ENCODE results near the gene IWS1.
"Not testable (repeated sequence)": the region's sequence is repeated elsewhere in the genome, so short reads cannot be mapped to it uniquely, and the experiment has no call there.

IWS1 gene

GRCh38 chr2:127526132-127527000 is at the start of gene IWS1:
Gene IWS1, minus strand, starts transcription at chr2:127526489. Its CDS starts 281 bp downstream, at chr2:127526208.
- peak; percentile 97 for DNase-seq (ENCODE audit: low spot score)

- no peak for DNase-seq (ENCODE audit: low spot score)
Measured at GRCh38 chr2:127575941-127576432, 49.7 kb upstream of the IWS1 start.

DNA sequence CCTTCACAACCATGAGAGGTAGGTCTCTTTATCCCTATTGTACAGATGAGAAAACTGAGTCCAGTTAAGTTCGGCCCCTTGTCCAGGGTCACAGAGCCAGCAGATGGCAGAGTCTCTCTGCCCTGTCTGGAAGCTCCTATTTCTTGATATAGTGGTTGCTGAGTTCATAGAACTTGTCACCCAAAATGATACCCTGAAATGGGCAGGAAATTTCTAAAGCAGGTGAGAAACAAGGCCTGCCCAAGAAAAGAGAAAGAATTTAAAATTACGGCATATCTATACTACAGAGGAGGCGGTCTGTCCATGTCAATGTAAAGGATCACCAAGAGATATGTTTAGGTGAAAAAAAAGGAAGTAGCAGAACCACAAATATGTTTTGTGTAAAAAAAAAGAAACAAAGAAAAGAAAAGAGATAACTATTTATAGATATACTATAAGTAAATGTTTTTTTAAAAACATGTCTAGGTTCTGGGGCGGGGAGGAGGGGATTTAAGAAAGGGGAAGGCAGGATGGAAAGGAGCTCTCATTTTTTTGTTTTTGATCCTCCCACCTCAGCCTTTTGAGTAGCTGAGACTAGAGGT is 49.0 kb upstream of the IWS1 start:
- no peak for DNase-seq (ENCODE audit: low spot score)

DNA sequence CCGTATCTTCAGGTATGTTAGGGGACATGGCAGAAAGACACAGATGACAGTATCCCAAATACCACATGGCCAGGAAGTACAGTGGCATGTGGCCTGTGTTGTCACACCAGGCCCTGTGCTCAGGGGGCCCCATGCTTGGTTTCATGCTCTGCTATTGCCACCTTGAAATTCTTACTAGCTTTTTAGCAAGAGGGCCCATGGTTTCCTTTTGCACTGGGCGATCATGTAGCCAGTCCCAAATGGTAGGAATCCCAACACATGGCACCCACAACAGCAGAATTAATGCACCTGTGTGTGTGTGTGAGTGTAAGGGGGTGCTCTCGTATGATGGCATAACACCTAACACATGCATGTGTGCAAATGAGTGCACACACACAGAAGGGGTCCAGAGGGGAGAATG is 48.4 kb upstream of the IWS1 start:
- no peak for DNase-seq (ENCODE audit: low spot score)

DNA sequence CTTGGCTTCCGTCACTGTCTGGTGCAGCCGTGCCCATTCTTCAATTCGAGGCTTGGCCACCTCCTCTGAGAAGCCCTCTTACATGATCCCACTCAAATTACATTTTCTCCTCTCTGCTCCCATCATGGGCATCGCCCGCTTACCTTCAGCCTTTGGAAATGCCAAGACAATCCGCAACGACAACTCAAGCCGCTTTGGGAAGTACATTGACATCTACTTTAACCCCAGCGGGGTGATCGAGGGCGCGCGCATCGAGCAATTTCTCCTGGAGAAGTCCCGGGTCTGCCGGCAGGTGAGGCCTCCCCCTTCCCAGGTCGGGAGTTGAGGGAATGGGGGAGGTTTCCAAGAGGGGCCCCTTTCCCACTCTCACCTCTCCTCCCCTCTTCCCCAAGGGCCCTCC is 47.5 kb upstream of the IWS1 start:
- DNase-seq (ENCODE audit: low spot score): no peak

GRCh38 chr2:127573298-127573697 is 47.0 kb upstream of the IWS1 start:
- DNase-seq (ENCODE audit: low spot score): no peak

DNA sequence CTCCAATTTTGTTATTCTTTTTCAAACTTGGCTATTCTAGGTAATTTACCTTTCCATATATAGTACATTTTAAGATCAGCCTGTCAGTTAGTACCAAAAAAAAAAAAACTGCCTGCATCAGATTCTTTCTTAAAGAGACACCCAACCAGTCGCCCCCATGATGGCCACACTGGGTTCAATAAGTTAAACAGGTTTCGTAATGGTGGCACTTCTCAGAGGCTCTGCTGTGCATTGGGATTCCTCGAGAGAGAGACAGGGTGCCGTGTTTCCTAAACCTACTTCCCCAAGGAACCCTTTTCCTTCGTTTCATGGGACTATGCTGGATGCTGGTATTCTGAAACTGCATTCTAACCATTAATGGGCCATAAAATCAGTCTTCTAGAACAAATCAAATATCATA is 46.6 kb upstream of the IWS1 start:
- DNase-seq (ENCODE audit: low spot score): no peak

GRCh38 chr2:127572352-127572751 is 46.1 kb upstream of the IWS1 start:
- not testable (repeated sequence) for DNase-seq (ENCODE audit: low spot score)

DNA sequence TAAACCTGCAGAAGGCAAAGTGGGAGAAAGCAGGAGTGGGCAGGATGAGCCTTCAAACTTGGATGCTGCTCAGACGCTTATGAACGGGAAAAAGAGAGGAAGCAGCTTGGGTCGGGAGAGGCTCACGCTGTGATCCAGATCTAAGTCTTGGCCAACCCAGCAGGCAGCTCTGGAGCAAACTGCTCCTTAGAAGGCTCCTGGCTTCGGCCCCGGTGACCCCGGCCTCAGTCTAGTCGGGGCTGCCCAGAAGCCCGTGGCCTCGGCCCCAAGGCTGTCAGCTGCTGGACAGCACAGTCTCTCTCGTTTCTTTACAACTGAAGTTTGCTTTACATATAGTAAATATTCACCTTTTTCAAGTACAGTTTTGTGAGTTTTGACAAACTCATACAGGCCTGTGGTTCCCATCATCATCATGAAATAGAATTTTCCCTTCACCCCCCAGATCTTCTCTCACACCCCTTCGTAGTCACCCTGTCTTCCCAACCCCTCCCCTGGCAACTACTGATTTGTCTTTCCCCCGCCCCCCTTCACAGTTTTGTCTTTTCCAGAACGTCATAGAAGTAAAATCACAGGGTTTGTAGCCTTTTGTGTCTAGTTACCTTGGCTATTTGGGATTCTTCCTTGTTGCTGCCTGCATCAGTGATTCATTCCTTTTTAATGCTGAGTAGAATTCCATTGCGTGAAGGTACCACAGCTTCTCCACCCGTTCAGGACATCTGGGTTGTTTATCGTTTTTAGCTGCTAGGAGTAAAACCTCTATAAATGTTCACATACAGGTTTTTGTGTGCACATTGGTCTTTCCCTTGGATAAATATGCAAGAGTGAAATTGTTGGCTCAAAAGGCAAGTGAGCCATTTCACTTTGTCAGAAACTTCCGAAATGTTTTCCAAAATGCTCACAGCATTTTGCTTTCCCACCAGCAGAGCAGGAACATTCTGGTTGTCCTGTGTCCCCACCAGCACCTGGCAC is 44.3 kb upstream of the IWS1 start:
- no peak for DNase-seq (ENCODE audit: low spot score)

- no peak for DNase-seq (ENCODE audit: low spot score)
Measured at GRCh38 chr2:127569666-127570065, 43.4 kb upstream of the IWS1 start.

DNA sequence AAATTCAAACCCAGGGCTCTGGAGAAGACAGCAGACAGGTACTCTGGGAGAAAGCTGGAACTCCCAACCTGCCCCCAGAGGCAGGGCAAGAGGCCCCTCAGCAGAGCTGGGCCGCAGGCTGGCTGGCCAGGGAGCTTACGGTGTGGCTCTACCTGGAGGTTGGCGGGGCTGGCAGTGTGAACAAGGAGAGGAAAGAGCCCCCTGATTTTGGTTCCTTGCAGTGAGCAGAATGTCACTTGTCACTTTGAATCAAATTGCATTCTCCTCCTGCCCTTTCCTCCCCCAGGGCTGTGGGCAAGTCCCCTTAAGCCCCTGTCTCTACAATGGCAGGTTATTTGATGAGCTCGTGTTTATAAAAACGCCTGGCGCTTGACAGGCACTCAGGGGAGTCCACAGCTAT is 41.8 kb upstream of the IWS1 start:
- no peak for DNase-seq (ENCODE audit: low spot score)

DNA sequence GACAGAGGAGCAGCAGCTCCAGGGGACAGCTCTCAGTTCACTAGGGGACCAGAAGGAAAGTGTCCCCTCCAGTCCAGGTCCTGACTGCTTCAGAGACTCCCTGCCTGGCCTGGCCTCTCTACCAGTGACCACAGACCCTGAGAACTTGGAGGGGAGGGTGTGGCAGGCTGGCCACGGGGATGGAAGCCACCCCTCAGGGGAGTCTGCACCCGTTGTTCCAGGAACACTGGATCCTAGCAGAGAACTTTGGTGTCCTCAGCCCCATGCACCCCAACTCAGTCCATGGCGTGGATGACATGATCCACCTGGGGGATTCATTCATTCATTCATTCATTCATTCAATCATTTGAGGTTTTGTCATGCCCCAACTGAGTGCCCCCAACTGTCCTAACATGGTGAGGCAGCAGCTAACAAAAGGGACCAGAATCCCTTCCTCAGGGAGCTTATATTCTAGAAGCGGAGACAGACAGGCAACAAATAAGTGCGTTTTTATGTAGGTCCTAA is 41.1 kb upstream of the IWS1 start:
- DNase-seq (ENCODE audit: low spot score): no peak

- no peak for DNase-seq (ENCODE audit: low spot score)
Measured at GRCh38 chr2:127566576-127566975, 40.3 kb upstream of the IWS1 start.

DNA sequence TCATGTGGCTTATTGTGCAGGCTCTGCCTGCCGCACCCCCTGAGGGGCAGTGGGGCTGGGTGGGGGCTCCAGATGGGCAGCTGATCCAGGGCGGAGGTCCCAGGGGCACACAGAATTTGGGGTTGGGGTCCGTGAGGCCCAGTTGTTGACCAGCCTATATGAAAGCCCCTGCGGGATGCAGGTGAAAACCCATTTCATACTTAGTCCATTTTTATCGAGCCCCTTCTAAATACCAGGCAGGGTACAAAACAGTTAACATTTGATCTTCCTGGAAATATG is 39.8 kb upstream of the IWS1 start:
- DNase-seq (ENCODE audit: low spot score): no peak

- DNase-seq (ENCODE audit: low spot score): no peak
Measured at GRCh38 chr2:127565261-127566138, 39.2 kb upstream of the IWS1 start.

- DNase-seq (ENCODE audit: low spot score): no peak
Measured at GRCh38 chr2:127564429-127565260, 38.4 kb upstream of the IWS1 start.

DNA sequence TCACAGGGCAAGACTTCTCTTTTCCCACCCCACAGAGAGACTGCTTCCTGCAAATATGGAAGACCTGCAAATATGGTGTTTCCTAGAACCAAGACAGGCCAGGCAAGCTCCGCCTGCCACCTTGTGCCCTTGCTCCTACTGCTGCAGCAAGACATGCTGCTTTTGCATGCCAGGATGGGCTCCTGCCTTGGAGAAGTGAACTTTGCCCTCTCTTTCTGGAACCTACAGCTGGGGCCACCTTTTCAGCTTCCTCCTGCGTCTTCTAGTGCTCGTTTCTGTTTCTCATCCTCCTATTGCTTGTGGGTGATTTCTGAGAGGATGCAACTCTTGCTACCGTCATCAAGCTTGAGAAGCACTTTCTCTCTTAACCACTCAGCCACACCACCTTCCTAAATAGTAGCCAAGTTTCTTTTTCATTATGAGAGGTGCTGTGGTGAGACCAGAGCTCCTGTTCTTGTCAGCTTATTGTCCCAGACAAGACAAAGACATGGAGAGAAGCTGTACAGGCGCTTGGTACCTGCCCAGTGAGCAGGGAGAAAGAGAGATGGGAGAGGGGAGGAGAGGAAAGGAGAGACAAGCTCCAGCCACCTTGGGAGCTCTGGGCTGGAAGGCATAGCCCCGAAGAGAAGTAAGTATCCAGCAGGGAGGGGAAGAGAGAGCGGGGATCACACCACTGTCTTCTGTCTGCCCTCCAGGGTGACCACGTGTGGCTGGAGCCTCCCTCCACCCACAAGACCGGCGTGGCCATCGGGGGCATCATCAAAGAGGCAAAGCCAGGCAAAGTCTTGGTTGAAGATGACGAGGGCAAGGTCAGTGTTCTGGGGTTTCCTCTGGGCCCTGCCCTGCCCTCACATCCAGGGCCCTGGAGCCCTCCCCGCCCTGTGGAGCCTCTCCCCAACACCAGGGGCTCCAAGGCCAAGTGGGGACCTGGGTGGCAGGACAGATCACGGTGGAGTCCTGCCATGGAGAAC is 37.5 kb upstream of the IWS1 start:
- no peak for DNase-seq (ENCODE audit: low spot score)

- DNase-seq (ENCODE audit: low spot score): no peak
Measured at GRCh38 chr2:127562936-127563335, 36.6 kb upstream of the IWS1 start.

- no peak for DNase-seq (ENCODE audit: low spot score)
Measured at GRCh38 chr2:127561371-127561770, 35.1 kb upstream of the IWS1 start.

All from putamen (tissue), 1 donor.